Measurements from ENCODE around the gene MEI1. TPM values are rescaled to one million over a fixed set of nuclear protein-coding genes. Genes with fewer than 3 reads are reported as not detected.

Gene MEI1
- total RNA-seq, 1 experiment from 2014 or later = 0.20 TPM

GRCh38 chr22:41845380-41846267, 146.3 kb downstream of the MEI1 start:
- no peak overlapping the region for H2BK120ac ChIP-seq (ENCODE audit: low read depth, low read length, poor library complexity, severe bottlenecking)
- no peaks in the 10 kb centered on the region for H3K27me3 ChIP-seq (ENCODE audit: insufficient read depth, low read length)
- H4K5ac ChIP-seq (ENCODE audit: insufficient read length, low read depth, low read length) = peak overlapping the region; percentile 81
- Mint-ChIP-seq H3K4me1 (peaks cover 40 to 46% of the 10 kb centered on the region in 2 experiments), H3K27ac (peak overlapping the region; percentile 11 to 91 (median 79)), H3K36me3 (ENCODE audit: insufficient read depth in 1 of 3, low read depth in 3 of 3) (peaks cover 5 to 37% (median 20%) of the 10 kb centered on the region in 3 experiments; a peak in 6 of 7 replicates), H3K27me3 (ENCODE audit: low read depth) (no peaks in the 10 kb centered on the region), H3K4me3 (0 out of 5 replicates have a peak overlapping the region, but pooled peaks of 1 of the 2 experiments have one; percentile 0), H3K9me3 (no peaks in the 10 kb centered on the region)
- H3K4me1 ChIP-seq (ENCODE audit: insufficient read depth, low read length) = peaks cover 29% of the 10 kb centered on the region
- H2BK12ac ChIP-seq (ENCODE audit: insufficient read length, low read depth, low read length) = peak overlapping the region; percentile 85
- WGBS (ENCODE audit: extremely low coverage, insufficient read length, low lambda C conversion rate) = no CpG with 5 or more reads among the region's 4 CpGs
- H3K79me1 ChIP-seq (ENCODE audit: insufficient read depth, low read depth, low read length, poor library complexity, severe bottlenecking) = peaks cover 9% of the 10 kb centered on the region
- H3K23me2 ChIP-seq (ENCODE audit: insufficient read length, low read depth, low read length, poor library complexity, severe bottlenecking) = no peaks in the 10 kb centered on the region
- peaks cover 69% of the 10 kb centered on the region for H3K79me2 ChIP-seq (ENCODE audit: insufficient read depth, low read length)
- no peak overlapping the region for H3K56ac ChIP-seq (ENCODE audit: insufficient read length, low read depth, low read length)
- peak overlapping the region; percentile 61 for H2BK5ac ChIP-seq (ENCODE audit: insufficient read length, low read length)
- H2BK15ac ChIP-seq (ENCODE audit: low read depth, low read length) = no peak overlapping the region
- H4K20me1 ChIP-seq (ENCODE audit: control insufficient read depth, insufficient read depth, insufficient read length) = no peaks in the 10 kb centered on the region
- peak overlapping the region; percentile 35 for H3K27ac ChIP-seq (ENCODE audit: insufficient read length, low read depth, low read length)
- TF ChIP-seq CTCF (conservative IDR thresholded peaks at IDR 0.05) = no peak
- H4K91ac ChIP-seq (ENCODE audit: insufficient read length, low read depth, low read length) = no peak overlapping the region
- no peak overlapping the region for H3K4ac ChIP-seq (ENCODE audit: low read depth, low read length)
- no peak overlapping the region for H2AFZ ChIP-seq (ENCODE audit: low read length)
- peak overlapping the region; percentile 35 for H3K4me2 ChIP-seq (ENCODE audit: insufficient read depth, insufficient read length, low read length)
- no peak overlapping the region for H4K8ac ChIP-seq (replicated peaks; ENCODE audit: insufficient read length, low read depth, low read length)
- H2AK5ac ChIP-seq (ENCODE audit: insufficient read length, low read length) = no peak overlapping the region
- no peak overlapping the region for H2BK20ac ChIP-seq (ENCODE audit: low read depth, low read length, poor library complexity, severe bottlenecking)
- peak overlapping the region; percentile 19 for H3K18ac ChIP-seq (ENCODE audit: insufficient read length, low read depth, low read length)
- H3T11ph ChIP-seq (ENCODE audit: low read length) = no peak overlapping the region
- no peak overlapping the region for H3K14ac ChIP-seq (ENCODE audit: insufficient read depth, low read length)
- no peak overlapping the region for H3K23ac ChIP-seq (ENCODE audit: insufficient read length, low read depth, low read length)
- DNase-seq = no peak
- no peaks in the 10 kb centered on the region for H3K9me3 ChIP-seq (ENCODE audit: control insufficient read depth, low read depth, low read length)
- H3K9ac ChIP-seq (ENCODE audit: extremely low read depth, insufficient read length, low read length) = peak overlapping the region; percentile 26

Measured in H9 (cell line).